HepG2 (cell line): ENCODE data around the gene GRK5. TPM values are rescaled to one million over a fixed set of nuclear protein-coding genes. Genes with fewer than 3 reads are reported as not detected.
A peak's percentile ranks its signal among the peaks of the same experiment; 100 is the strongest.
"Not testable (repeated sequence)": the region's sequence is repeated elsewhere in the genome, so short reads cannot be mapped to it uniquely, and the experiment has no call there.

Experiments
- ATAC-seq: fragments of 200-7000 bp; cut with Tn5 transposase; 3 replicates; pipeline ENCODE4 v1.9.1; 2020; ENCODE audit warnings: mild to moderate bottlenecking, moderate library complexity
- BruUV-seq: library from RNA; stranded (reverse); fragments of 400-500 nt; replicated peaks from 2 replicates; lab custom pipeline; 2021; lab: Mats Ljungman, UMichigan
- CTCF ChIA-PET: fragments of 300-600 bp; formaldehyde crosslinking; extraction: SDS; loops from one replicate; lab custom pipeline; 2021; ENCODE audit warnings: low total read pairs, inconsistent platforms, low intra/inter-chr PET ratio; lab: Yijun Ruan, JAX
- POLR2A ChIA-PET: fragments of 350-600 bp; sonication (Branson Sonifier 250); formaldehyde crosslinking; loops from one replicate; lab custom pipeline; 2020; ENCODE audit warnings: antibody characterized with exemption, inconsistent platforms; lab: Yijun Ruan, JAX
- DNase-seq: peaks from one replicate; pipeline ENCODE4 v3.0.0-alpha.2; 2015; ENCODE audit warnings: low spot score
- FAIRE-seq: peaks from 3 replicates; lab custom pipeline; 2011; peaks lifted over from hg19 to GRCh38; lab: Jason Lieb, UNC
- H2AFZ ChIP-seq: one replicate; pipeline ENCODE4 v1.6.1; 2011; ENCODE audit warnings: low read length, inconsistent platforms
- H3K27ac ChIP-seq: fragments of 300-600 bp; 3 replicates; pipeline ENCODE4 v1.8.0; 2011; ENCODE audit warnings: mixed run types, mild to moderate bottlenecking, mixed read lengths, low read length, inconsistent platforms; ENCODE audit not compliant: insufficient read depth; ENCODE audit errors: extremely low read length
- H3K27me3 ChIP-seq, 2 experiments: fragments of 200-600 bp in 1 of 2; 2 replicates in 1 of 2; 3 replicates in 1 of 2; pipeline versions ENCODE4 v1.6.0 to v1.8.0; 2011; ENCODE audit warnings: low read length in 2 of 2, mild to moderate bottlenecking in 2 of 2, moderate library complexity in 2 of 2, inconsistent platforms in 1 of 2; ENCODE audit not compliant: insufficient read depth in 2 of 2, control insufficient read depth in 1 of 2
- H3K36me3 ChIP-seq, 2 experiments: fragments of 200-600 bp in 1 of 2; replicated peaks in 1 of 2; 2 replicates in 1 of 2; 3 replicates in 1 of 2; pipeline versions ENCODE4 v1.5.1 to v1.8.0; 2011; ENCODE audit warnings: low read length in 2 of 2, inconsistent platforms in 1 of 2; ENCODE audit not compliant: insufficient read depth in 2 of 2, control insufficient read depth in 1 of 2
- H3K4me1 ChIP-seq: 2 replicates; pipeline ENCODE4 v1.5.1; 2012; ENCODE audit warnings: low read length, inconsistent platforms; ENCODE audit not compliant: insufficient read depth
- H3K4me2 ChIP-seq: 2 replicates; pipeline ENCODE4 v1.6.0; 2011; ENCODE audit warnings: low read depth, low read length, inconsistent platforms
- H3K4me3 ChIP-seq, 3 experiments: fragments of 200-600 bp in 1 of 3; sonication (generic), shearing (Covaris generic) in 1 of 3; replicated peaks in 1 of 3; 2 replicates each; pipeline ENCODE4 v1.5.1; 2011 to 2016; ENCODE audit warnings: low read length in 3 of 3, inconsistent platforms in 2 of 3, low read depth in 2 of 3, mild to moderate bottlenecking in 2 of 3, control low read depth in 1 of 3, mixed read lengths in 1 of 3; ENCODE audit not compliant: insufficient read depth in 1 of 3
- H3K79me2 ChIP-seq: one replicate; pipeline ENCODE4 v1.6.1; 2011; ENCODE audit warnings: low read length, inconsistent platforms; ENCODE audit not compliant: insufficient read depth
- H3K9ac ChIP-seq: 2 replicates; pipeline ENCODE4 v1.6.0; 2011; ENCODE audit warnings: mild to moderate bottlenecking, low read depth, low read length, inconsistent platforms; ENCODE audit not compliant: insufficient read depth
- H3K9me3 ChIP-seq: 2 replicates; pipeline ENCODE4 v1.5.1; 2012; ENCODE audit warnings: mild to moderate bottlenecking, low read length
- H4K20me1 ChIP-seq: 2 replicates; pipeline ENCODE4 v1.6.0; 2011; ENCODE audit warnings: inconsistent platforms, mild to moderate bottlenecking, low read length, moderate library complexity; ENCODE audit not compliant: insufficient read depth
- ATF7 ChIP-seq, 2 experiments: fragments of 450-650 bp in 1 of 2; sonication (generic) in 1 of 2; formaldehyde crosslinking in 1 of 2; IDR thresholded peaks; 2 replicates each; pipeline versions ENCODE4 v1.4.0 to v1.6.1; 2016 to 2020; ENCODE audit warnings: antibody characterized with exemption in 1 of 2, mild to moderate bottlenecking in 1 of 2, missing genetic modification reagents in 1 of 2
- CEBPG ChIP-seq: IDR thresholded peaks from 2 replicates; pipeline ENCODE4 v1.6.1; 2016
- CREB1 ChIP-seq, 2 experiments: fragments of 450-650 bp in 1 of 2; IDR thresholded peaks; 2 replicates each; pipeline ENCODE4 v1.6.1; 2016 to 2017; ENCODE audit warnings: control low read depth in 1 of 2, mild to moderate bottlenecking in 1 of 2, missing compliant biosample characterization in 1 of 2, missing genetic modification characterization in 1 of 2
- CSRNP1 ChIP-seq: sonication (generic); formaldehyde crosslinking; IDR thresholded peaks from 2 replicates; pipeline ENCODE4 v1.8.1; 2023; ENCODE audit warnings: mild to moderate bottlenecking, missing genetic modification reagents
- HCFC1 ChIP-seq: fragments of 150-350 bp; IDR thresholded peaks from 2 replicates; pipeline ENCODE4 v1.6.1; 2014; ENCODE audit warnings: low read depth, low read length
- HOXA3 ChIP-seq: sonication (generic); formaldehyde crosslinking; IDR thresholded peaks from 2 replicates; pipeline ENCODE4 v1.5.0; 2020; ENCODE audit warnings: missing genetic modification reagents
- SP4 ChIP-seq: sonication (generic); formaldehyde crosslinking; IDR thresholded peaks from 2 replicates; pipeline ENCODE4 v1.8.1; 2023; ENCODE audit warnings: mild to moderate bottlenecking, missing genetic modification reagents
- STAG1 ChIP-seq: sonication (generic); formaldehyde crosslinking; IDR thresholded peaks from 2 replicates; pipeline ENCODE4 v1.4.0; 2020; ENCODE audit warnings: missing genetic modification reagents
- ZNF430 ChIP-seq: sonication (generic); formaldehyde crosslinking; IDR thresholded peaks from 2 replicates; pipeline ENCODE4 v1.9.0; 2021; ENCODE audit warnings: mild to moderate bottlenecking, missing genetic modification reagents
- ZNF687 ChIP-seq: sonication (generic); formaldehyde crosslinking; IDR thresholded peaks from 2 replicates; pipeline ENCODE4 v1.5.1; 2020; ENCODE audit warnings: mild to moderate bottlenecking, missing genetic modification reagents, moderate library complexity
- WGBS: methylation state at CpG from one replicate; pipeline ENCODE4 v1.1.6; 2017; ENCODE audit warnings: low lambda C conversion rate; 5-methylcytosine and 5-hydroxymethylcytosine counted together
- in situ Hi-C: cut with HindIII; loops from 2 replicates; pipeline ENCODE4 v1.10.0; 2017; ENCODE audit warnings: low pct_unique_long_range_greater_than_20kb; ENCODE audit not compliant: extremely low pct_ligation_motif_present
- intact Hi-C: fragments of 100-400 bp; cut with micrococcal nuclease; formaldehyde crosslinking; loops from one replicate; pipeline ENCODE4 v1.10.0; 2022; ENCODE audit not compliant: unreplicated experiment
- polyA plus RNA-seq, 8 experiments: library from polyadenylated mRNA; depleted of rRNA in 3 of 8; stranded (reverse) in 7 of 8; unstranded in 1 of 8; fragments of >200 nt; fragmentation: Illumina TruSeq in 4 of 8; extraction: Trizol in 4 of 8; gene quantifications; 2 replicates each; pipeline versions ENCODE4 v1.2.1 to v1.2.3, GENCODE V29; 2011 to 2016; ENCODE audit warnings: low read depth in 4 of 8, missing spikeins in 1 of 8, mixed read lengths in 1 of 8; ENCODE audit not compliant: insufficient read depth in 1 of 8
- total RNA-seq, 5 experiments: library from RNA; depleted of rRNA; stranded (reverse); fragments of >200 nt; fragmentation: Illumina TruSeq; extraction: Trizol; gene quantifications; 2 replicates each; pipeline ENCODE4 v1.2.3, GENCODE V29; 2016; ENCODE audit warnings: low read depth in 1 of 5

GRK5 gene
- total and polyA plus RNA-seq, 2 of the 13 experiments (the other 11 are each of a cell fraction or from before 2014, with no cell fraction given): 10.4 to 12.6 TPM

- H3K36me3 ChIP-seq, H4K20me1 ChIP-seq, H3K4me2 ChIP-seq, BruUV-seq, intact Hi-C loops, ATAC-seq, FAIRE-seq, H3K27me3 ChIP-seq, H3K9ac ChIP-seq, CTCF ChIA-PET, H2AFZ ChIP-seq, H3K9me3 ChIP-seq, H3K4me3 ChIP-seq, DNase-seq, H3K27ac ChIP-seq: not testable (repeated sequence)
- POLR2A ChIA-PET: interaction anchor here (0.5 to 1.1 kb wide), 2 partner anchors 15 to 91 kb away, joined by 3 read pairs; partner anchors contain the start of gene SFXN4
- Histone ChIP-seq H3K79me2 (peaks cover 24% of the 10 kb centered on the region), H3K4me1 (peaks cover 52% of the 10 kb centered on the region)
- 0 out of 2 replicates have a peak, but pooled peaks have one; percentile 10 for TF ChIP-seq STAG1 (CRISPR knock-in tag)
- peak; percentile 52 for TF ChIP-seq CEBPG (CRISPR knock-in tag)
- 83% methylated on average over 7 of the region's 7 CpGs for WGBS
- in situ Hi-C loops: loop anchor here (25.0 kb wide), 1 partner anchor 356 kb away; the partner anchor contains the start of gene RGS10
These were observed 26.4 kb upstream of the GRK5 start for GRCh38 chr10:119180850-119181400.

- in situ Hi-C loops (loop anchor here (25.0 kb wide), 1 partner anchor 353 kb away; the partner anchor contains the start of gene RGS10), intact Hi-C loops (no loop called here)
- H3K9me3 ChIP-seq: no peaks in the 10 kb centered on the region
- ATAC-seq (peak; percentile 48), DNase-seq (peak; percentile 46), FAIRE-seq (no peak)
- no peaks in the 10 kb centered on the region for H3K27me3 ChIP-seq
- ChIA-PET CTCF (no interaction called here), POLR2A (no interaction called here)
- no peaks in the 10 kb centered on the region for H3K36me3 ChIP-seq
- peak overlapping the region in 2 of 3 experiments; percentile 20 to 26; a peak in 3 of 6 replicates for H3K4me3 ChIP-seq
- no peak overlapping the region for H2AFZ ChIP-seq
- BruUV-seq: no TSS peak
- WGBS: 14% methylated on average over 9 of the region's 9 CpGs
- no peaks in the 10 kb centered on the region for H4K20me1 ChIP-seq
- peak overlapping the region; percentile 56 for H3K4me2 ChIP-seq
- H3K79me2 ChIP-seq: no peaks in the 10 kb centered on the region
- H3K9ac ChIP-seq: peak overlapping the region; percentile 4; the same call in 1 of the 2 replicates
- no peak overlapping the region for H3K27ac ChIP-seq
- peaks cover 35% of the 10 kb centered on the region for H3K4me1 ChIP-seq
- TF ChIP-seq SP4 (CRISPR knock-in tag) (0 out of 2 replicates have a peak, but pooled peaks have one; percentile 21), HOXA3 (0 out of 2 replicates have a peak, but pooled peaks have one; percentile 18), ZNF687 (CRISPR knock-in tag) (no peak), HCFC1 (no peak), CSRNP1 (CRISPR knock-in tag) (no peak), ZNF430 (CRISPR knock-in tag) (no peak), ATF7 (IDR thresholded peaks at IDR 0.05) (peak; percentile 98), ATF7 (CRISPR knock-in tag; IDR thresholded peaks at IDR 0.05) (no peak), CREB1 (IDR thresholded peaks at IDR 0.05) (peak; percentile 74), CREB1 (CRISPR knock-in tag; IDR thresholded peaks at IDR 0.05) (no peak)
These were observed 23.5 kb upstream of the GRK5 start for GRCh38 chr10:119183664-119184412.
